ENCODE data around the gene F11.
"Not testable (repeated sequence)": the region's sequence is repeated elsewhere in the genome, so short reads cannot be mapped to it uniquely, and the experiment has no call there.

Gene F11

DNA sequence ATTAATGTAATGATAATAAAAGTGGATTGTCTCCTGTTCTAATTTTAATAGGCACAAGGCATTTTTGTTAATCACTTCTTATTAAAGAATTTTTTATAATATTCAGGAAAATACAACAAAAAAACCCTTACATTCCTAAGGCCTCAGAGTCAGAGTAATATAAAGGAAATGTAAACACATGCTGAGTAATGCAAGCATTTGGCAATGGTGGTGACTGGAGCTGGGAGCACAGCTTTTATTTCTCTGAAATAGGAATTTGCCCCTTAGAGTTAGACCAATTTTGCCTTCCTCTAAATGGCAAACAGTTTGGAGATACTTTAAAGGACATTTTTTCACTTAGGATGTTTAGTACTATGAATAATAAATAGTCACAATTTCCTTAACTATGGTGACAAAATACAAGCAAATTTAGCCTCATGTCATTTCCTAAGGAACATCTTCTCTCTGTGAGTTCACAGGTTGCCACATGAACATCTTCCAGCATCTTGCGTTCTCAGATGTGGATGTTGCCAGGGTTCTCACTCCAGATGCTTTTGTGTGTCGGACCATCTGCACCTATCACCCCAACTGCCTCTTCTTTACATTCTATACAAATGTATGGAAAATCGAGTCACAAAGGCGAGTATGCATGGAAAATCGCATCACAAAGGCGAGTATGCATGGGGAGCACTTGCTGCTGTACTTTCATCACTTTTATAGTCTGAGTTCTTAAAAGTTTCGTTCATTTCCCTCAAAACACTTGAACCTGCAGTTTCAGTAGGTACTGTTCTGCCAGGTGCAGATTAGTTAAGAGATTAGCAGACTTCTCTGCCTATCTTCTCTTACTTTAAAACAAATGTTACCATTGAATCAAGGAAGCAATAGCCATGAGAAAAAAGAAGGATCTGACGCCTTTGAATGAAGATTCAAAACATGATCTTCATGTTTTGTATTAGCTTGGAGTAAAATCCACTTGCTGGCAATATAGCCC is 15.9 kb upstream of the F11 start:
- DNase-seq (ENCODE audit: low read depth, low spot score), result no peak

DNA sequence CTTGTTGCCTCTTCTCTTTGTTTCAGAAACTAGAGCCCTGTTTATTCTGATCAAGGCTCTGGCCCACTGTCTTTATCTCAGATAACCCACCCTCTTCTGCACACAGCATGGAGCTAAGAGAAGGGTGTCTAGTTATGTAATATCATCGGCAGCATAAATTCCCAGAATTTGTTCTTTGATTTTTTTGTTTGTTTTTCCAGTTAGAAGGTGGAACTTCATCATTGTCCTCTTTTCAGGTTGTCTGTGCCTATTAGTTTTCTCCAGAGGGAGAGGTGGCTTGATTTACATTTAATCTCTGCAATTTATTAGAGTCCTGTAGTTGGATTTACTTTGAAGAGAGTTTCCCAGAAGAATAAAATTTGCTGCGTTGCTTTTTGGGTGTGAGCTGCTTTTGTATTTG is 15.2 kb upstream of the F11 start:
- DNase-seq (ENCODE audit: low read depth, low spot score), result no peak

DNA sequence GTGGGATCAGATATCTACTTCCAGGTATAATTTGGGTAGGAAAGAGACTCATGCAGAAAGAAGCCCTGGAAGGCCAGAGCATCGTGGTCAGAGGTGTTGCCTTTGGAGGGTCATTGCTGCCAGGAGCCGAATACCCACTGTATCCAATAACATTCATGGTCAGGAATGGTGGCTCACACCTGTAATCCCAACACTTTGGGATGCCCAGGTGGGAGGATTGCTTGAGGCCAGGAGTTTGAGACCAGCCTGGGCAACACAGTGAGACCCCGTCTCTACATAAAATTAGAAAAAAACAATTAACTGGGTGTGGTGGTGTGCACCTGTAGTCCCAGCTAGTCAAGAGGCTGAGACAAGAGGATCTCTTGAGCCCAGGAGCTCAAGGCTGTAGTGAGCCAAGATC is 10.9 kb upstream of the F11 start:
- DNase-seq (ENCODE audit: low read depth, low spot score), result no peak

DNA sequence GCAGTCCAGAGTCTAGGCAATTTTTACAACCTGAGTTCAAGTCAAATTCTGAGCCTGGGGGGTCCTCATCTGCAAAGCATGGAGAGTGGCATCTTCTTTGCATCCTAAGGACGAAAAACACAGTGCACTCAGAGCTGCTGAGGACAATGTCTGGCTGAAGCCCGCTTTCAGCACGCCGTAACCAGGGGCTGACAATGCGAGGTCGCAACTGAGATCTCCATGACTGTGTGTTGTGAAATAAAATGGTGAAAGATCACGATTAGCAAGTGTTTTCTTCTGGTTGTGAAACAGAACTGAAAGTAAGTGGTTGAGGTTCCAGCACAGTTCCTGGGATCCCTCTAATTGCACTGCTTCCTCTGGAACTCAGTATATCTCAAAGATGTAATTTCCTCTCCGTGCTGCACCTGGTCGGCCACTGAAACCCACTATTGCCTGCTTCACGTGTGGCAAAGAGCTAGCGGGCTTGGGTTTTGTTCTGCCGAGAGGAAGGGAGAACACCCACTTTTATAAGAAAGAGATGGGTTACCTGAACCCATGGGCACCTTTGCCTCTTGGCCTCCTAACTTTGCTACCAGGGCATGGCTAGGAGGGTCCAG is 7.7 kb upstream of the F11 start:
- no peak for DNase-seq (ENCODE audit: low read depth, low spot score)

DNA sequence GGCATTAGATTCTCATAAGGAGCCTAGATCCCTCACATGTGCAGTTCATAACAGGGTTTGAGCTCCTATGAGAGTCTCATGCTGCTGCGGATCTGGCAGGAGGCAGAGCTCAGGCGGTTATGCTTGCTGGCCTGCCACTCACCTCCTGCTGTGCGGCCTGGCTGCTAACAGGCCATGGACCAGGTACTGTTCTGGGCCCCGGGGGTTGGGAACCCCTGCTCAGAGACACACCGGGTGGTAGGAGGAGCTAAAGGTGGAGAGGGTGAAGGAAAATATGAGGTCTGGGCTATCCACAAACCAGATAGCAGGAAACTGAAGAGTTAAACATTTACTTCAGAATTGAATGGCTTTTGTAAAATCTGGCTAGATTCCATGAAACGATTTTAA is 5.9 kb upstream of the F11 start:
- no peak for DNase-seq (ENCODE audit: low read depth, low spot score)

DNA sequence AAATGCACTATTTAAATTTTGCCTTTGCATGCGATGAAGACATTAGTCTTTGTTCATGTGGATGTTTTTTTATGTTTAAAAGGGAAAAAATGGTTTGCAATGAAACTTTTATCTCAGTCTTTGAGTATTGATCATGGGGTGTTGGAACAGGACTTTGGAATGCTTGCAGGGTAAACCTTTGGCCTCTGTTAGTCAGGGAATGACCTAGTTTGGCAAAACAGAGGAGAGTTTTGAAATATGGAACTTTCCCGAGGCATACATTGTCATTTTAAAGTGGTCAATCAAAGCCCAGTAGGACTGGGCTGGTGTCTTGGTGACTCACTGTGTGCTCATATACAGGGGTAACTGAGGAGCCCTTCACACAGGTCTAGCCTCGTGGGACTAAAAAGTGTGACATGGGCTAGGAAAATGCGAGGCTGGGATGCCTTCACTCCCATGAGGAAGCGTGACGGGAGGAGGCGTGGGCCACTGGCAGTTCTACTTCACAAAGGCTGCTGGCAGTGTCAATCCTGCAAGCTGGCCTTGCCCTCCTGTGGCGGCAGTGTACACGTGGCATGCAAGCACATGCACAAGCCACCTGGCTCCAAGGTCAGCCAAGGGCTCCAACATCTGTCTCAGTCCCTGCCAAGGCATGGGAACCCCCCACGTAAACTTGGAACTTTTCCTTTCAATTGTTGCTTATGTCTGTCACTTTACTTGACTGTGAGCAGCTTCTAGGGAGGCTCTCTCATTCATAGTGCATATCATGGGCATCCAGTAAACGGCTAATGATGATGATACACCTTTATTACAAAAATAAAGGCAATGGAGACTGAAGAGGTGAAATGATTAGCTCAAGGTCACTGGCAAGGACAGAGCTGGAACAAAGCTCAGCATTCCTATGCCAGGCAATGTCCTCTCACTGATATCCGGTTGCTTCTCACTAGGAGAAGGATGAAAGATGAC is 5.2 kb upstream of the F11 start:
- no peak for DNase-seq (ENCODE audit: low read depth, low spot score)

DNA sequence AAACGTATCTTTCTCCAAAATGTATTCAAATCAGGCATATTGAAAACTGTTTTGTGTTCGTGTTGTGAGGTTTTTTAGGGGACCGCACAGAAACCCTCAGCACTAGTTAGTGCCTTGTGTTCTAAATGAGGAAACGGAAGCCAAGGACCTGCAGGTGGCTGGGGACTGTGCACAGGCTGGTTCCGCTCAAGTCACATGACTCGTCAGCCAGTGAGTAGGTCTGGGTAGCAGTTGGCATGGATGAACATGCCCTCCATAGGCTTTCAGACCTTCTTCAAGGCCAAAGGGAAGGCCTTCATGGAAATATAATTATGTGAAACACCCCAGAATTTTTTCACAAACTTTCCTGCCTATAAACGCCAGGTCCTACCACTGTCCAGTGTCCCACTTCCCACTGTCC is 1.3 kb upstream of the F11 start:
- no peak for DNase-seq (ENCODE audit: low read depth, low spot score)

DNA sequence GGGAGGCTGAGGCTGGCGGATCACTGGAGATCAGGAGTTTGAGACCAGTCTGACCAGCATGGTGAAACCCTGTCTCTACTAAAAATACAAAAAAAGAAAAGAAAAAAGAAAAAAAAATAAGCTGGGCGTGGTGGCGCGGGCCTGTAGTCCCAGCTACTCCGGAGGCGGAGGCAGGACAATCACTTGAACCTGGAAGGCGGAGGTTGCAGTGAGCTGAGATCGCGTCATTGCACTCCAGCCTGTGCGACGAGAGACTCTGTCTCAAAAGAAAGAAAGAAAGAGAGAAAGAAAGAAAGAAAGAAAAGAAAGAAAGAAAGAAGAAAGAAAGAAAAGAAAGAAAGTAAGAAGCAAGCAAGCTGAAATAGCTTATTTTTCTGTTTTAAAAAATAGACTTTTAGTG is 739 bp upstream of the F11 start:
- DNase-seq (ENCODE audit: low read depth, low spot score), result not testable (repeated sequence)

DNA sequence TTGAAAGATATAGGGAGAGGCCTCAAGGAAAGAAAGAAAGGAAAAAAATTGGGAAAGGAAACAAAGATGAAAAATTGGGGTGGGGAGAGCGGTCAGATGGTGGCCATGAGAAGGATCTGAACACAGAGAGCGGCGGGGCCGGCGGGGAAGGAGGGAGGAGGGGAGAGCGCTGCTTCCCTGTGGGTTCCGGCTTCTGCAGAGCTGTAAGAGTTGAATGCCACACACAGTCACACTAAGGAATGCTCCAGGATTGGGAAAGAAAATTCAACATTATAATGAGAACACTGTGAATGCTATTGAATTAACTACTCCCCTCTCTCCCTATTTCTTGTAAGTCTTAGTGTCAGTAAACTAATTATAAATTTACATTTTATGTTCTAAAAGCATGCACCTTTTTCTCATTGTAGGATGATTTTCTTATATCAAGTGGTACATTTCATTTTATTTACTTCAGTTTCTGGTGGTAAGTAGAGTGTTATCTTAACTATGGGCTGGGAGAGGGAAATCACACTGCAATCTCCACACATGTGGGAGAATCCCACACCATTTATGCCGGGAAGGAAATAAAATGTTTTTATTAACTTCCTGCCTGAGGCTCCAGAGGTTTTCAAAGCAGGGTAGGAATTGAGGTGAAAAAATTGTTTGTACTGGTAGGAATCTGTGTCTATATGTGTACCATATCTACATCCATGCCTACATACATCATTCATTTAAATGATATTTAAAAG is 904 bp downstream of the F11 start:
- no peak for DNase-seq (ENCODE audit: low read depth, low spot score)

DNA sequence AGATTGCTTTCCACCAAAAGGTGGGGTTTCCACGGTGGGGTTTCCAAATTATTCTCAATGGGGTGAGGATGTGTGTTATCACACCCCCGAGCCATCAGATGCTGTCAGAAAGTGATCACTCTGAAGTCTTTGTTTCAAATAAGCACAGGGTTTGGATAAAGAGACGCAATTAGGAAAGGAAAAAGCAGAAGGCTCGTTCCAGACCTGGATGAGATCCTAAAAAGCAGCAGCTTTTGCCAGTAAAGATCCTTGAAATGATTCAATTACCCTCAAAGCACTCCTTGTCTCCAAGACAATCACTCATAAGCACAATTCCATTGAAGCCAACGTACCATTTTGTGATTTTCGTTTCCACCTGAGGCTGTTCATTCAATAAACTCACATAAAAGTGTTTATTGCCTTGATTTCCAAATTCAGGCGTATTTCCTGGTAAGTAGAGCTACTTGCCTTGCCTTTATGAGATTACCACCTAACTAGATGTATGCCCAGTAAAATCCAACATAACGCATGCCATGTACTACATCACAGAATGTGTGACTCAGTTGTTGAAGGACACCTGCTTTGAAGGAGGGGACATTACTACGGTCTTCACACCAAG is 5.2 kb downstream of the F11 start:
- DNase-seq (ENCODE audit: low read depth, low spot score), result no peak

DNA sequence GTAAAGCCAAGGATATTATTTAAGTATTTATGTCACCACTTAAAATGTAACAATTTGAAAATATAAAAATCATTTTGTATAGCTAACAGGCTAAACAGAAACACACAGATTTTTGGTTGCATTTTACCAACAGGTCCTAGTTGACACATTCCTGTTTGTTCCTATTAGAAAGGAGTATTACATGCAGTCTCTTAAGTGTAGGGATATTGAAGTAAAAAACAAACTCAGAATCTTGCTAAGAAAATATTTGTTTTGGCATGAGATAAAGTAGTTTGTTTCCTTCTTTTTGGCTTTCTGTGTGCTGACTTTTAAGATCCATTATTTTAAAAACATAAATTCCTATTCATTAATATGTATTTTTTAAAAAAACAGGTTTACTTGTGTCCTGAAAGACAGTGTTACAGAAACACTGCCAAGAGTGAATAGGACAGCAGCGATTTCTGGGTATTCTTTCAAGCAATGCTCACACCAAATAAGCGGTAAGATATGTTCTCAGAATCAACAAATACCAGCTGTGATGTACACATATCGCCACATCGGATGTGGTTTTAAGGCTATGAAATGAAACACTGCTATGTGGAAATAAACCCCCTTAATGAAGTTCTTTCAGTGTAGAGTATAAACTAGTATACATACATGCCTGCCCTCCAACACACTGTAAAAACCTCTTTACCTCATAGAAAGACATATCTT is 6.9 kb downstream of the F11 start:
- DNase-seq (ENCODE audit: low read depth, low spot score), result no peak

DNA sequence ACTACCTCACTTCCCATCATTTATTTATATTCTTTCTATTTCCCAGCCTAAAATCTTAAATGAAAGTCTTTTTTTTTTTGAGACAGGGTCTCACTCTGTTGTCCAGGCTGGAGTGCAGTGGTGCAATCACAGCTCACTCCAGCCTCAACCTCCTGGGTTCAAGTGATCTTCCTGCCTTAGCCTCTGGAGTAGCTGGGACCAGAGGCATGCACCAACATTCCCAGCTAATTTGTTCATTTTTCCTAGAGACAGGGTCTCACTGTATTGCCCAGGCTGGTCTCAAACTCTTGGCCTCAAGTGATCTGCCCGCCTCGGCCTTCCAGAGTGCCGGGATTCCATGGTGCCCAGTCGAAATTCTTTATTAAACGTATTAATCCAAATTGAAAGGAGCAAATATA is 7.4 kb downstream of the F11 start:
- not testable (repeated sequence) for DNase-seq (ENCODE audit: low read depth, low spot score)

DNA sequence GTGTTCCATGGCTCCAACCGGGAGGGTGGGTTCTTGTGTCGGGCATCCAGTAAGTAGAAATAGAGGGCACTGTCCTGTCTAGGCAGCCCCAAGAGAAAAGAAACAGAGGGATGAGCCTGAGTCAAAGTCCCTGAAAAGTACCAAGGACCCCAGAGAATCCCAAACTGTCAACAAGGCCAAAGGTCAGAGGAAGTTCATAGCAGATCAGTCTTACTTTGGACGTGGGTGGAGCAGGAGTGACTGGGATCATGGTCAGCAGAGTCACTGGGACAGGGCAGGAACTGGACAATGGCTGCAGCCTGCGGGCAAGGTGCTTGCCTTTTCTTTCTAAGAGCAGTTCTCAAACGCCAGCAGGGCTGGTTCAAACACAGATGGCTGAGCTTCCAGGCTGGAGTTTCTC is 17.3 kb downstream of the F11 start:
- no peak for DNase-seq (ENCODE audit: low read depth, low spot score)

DNA sequence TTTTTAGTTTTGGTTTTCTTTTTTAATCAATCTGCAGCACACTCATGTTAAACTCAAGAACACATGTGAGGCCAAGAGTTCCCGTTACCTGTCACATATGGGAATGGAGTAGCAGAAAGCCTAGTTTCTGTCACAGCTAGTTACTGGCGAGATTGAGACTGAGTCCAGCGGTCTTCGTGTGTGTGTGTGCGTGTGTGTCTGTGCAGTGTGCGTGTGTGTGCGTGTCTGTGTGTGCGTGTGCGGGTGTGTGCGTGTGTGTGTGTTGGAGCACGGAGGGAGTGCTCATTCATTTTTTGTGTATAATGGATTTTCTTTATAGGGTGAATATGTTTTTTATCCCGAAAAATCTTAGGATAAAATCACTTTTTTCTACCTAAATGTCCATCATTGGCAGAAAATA is 19.2 kb downstream of the F11 start:
- DNase-seq (ENCODE audit: low read depth, low spot score), result no peak

DNA sequence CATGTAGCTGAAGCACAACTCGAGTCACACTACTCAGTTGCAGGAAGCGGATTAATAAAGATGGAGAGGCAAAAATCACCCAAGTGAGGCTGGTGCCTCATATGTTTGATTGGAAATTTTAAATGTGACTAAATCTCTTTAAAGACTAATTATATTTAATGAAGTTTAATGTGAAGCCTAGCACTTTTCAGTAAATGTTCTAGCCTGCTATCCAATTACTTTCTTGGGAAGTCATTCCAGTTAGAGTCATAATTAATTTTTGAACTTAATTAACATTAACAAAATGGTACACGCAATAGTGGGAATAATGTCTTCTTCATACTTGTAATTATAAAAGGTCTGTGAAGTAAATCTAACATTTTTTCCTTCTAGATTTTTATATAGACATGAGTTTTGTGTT is 20.6 kb downstream of the F11 start:
- DNase-seq (ENCODE audit: low read depth, low spot score), result no peak

DNA sequence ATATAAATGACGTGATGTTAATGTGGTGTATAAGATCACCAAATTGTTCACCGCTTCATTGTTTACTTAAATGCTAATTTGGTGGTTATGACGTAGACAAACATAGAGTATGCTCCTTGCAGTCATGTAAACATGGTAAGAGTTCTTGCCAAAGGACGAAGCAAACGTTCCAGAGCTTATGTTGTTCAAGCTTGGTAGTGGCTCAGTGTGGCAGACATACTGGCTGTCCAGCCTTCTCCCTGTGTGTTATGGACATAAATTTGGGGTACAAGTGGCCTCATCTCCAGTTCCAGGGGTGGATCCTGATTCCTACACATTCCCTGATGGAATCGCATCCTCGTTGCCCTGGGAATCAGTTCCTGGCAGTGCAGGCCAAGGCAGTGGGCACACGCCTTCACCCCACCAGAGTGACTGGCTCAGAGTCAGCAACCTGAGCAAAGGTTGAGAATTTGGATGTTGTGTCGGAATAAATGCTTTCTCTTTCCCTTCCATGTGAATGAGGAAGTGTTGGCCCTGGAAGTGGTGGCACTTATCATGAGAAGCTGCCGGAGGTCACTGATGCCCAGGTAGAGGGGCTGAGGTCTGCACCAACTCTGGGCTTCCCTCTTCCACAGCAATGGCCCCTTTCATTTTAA is 25.4 kb downstream of the F11 start:
- no peak for DNase-seq (ENCODE audit: low read depth, low spot score)

DNA sequence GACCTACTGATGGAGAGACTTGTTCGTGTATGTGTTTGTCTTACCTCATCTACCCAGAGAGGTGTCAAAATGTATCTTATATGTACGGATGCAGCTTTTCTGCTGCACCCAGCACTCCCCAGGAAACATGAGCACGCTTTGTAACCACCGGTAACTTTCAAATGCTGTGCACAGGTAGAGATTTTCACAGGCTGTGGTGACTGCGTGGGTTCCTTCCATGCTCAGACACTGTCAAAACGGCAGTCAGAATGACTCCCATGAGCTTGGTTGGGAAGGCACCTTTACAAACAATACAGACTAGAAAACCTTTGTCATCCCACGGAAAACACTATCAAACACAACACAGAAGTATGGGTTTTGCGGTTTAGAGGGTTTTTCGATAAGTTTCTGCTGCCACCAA is 28.2 kb downstream of the F11 start:
- no peak for DNase-seq (ENCODE audit: low read depth, low spot score)

DNA sequence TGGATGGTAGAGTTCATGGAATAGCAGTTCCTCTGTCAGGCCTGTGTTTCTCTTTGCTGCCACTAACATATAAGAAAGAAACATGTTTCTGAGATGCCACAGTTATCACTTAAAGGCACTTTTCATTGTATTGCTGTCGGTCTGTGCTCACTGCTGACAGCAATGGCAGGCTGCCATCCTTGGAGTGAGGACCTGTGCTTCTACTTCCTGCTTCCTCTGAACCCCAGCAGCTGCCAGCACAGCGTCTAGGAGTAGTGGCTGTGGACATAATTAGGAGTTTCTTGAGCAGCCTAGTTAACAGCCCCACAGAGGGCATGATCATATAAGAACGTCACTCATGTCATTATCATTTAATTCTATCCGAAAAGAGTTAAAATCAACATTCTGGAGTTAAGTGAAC is 30.5 kb downstream of the F11 start:
- no peak for DNase-seq (ENCODE audit: low read depth, low spot score)

DNA sequence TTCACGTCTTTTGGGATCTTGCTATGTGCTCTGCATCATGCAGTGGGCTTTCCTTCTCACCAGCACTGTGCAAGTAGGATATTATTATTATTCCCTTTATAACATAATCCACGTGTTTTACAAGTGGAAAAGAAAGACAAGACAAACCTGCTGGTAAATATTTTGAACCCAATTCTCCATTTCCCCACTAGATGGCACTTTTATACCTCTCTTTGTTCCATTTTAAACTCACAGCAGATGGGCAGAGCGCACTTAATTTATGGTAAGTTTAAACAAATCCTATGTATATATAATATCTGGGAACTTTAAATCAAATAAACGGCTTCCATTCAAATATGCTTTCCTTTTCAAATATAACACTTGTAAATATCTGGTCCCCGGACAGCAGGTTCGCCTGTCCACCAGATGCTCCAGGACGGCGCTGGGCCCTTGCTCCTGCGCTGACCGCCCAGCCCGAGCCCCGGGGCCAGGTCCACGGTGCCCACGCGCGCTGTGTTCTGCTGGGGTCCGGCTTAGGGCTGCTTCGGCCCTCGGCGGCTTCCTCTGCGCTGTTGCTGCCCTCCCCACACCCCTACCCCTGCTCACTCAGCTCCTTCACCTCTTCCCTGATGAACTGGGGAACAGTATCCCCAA is 31.1 kb downstream of the F11 start:
- DNase-seq (ENCODE audit: low read depth, low spot score), result peak; percentile 35
